GM03348 (cell line): ENCODE measurements around the gene LRRIQ4.
A peak's percentile ranks its signal among the peaks of the same experiment; 100 is the strongest.

Source experiments
- DNase-seq: peaks from one replicate; pipeline ENCODE4 v3.0.0; 2012; ENCODE audit warnings: low spot score

LRRIQ4 gene

DNA sequence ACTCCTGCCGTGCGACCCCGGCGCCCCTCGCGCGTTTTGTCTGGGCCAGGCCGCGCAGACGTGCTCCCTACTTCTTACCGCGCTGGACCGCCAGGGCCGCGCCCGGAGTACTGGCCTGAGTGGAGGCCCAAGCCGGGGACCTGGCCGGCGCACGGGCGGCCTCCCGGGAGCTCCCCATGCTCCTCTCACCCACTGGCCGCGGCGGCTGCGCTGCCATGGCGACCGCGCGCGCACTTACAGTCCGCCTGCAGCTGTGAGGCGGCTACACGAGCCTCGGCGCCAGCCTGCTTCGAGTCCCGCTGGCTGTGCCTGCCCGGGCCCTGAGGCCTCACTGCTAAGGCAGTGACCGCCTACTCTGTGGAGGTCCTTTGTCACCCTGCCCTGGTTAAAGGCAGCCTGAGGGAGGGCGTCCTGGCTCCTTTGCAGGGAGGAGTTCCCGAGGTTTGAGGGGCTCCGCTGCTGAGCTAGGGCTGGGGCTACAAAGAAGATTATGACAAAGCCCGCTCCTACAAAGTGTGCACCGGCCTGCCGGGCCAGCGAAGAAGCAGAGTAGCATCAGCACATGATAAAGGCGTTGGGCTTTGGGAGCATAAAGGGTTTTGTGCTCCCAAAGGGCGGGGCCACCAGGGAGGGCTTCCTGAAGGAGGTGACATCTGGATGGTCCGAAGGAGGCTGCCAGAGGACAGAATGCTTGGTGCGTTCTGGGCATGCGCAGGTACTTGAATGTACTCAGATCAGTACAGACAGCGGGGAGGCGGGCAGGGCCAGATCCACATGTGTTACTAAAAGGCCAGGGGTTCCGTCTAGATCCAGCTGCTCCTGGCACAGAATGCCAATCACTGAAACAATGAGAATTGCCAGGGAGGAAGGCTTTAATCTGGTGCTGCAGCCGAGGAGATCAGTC lies at the start of gene LRRIQ4, which contains the start of gene LRRC34:
Gene LRRIQ4, plus strand, starts transcription at position 539 of the 904 bp plus-strand sequence. CDS start 9,052 bp downstream, outside the sequence.
Gene LRRC34, minus strand, starts transcription at position 573 of the 904 bp plus-strand sequence. Its CDS starts 356 bp downstream, at position 217.
- DNase-seq: peak; percentile 87

DNA sequence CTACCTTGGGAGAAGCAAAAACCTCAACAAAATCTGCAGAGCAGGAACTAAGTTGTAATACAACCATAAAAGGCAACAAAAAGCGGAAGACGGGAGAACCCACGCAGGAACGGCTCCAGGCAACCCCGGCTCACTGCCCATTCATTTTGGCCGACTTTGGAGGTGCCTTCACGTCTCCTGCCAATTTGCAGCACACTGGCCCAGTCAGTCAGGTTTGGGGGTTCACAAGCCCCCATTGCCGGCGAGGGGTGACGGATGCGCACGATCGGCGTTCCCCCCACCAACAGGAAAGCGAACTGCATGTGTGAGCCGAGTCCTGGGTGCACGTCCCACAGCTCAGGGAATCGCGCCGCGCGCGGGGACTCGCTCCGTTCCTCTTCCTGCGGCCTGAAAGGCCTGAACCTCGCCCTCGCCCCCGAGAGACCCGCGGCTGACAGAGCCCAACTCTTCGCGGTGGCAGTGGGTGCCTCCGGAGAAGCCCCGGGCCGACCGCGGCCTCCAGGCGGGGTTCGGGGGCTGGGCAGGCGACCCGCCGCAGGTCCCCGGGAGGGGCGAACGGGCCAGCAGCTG lies 48.3 kb upstream of the LRRIQ4 start:
- peak; percentile 35 for DNase-seq

DNA sequence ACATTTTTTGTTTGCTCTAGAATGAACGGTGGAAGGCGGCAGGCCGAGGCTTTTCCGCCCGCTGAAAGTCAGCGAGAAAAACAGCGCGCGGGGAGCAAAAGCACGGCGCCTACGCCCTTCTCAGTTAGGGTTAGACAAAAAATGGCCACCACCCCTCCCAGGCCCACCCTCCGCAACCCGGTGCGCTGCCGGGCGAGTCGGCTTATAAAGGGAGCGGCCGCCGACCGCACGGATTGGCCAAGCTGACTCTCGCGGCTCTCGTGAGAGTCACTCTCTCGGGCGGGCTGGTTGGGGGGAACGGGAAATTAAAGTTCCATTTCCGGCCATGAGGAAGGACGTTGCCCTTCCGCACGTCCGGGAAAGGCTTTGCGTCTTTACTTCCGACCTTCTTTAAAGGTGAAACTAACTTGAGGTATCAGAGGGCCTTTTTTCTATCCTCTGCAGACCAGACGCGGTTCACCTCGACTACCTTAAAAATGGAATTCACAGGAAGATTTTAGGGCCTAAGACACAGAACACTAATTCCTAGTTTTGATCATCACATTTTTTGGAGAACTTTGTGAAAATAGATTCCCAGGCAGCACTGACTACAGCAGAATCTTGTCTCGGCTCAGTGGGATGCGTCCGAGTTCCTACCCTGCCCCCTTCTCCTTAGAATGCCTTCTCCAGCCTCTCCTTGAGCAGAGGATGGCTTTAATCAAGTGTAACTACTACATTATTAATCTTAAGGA lies 47.6 kb upstream of the LRRIQ4 start, which contains the start of gene TERC:
Gene TERC, minus strand, starts transcription at position 179 of the 731 bp plus-strand sequence.
- peak; percentile 93 for DNase-seq

DNA sequence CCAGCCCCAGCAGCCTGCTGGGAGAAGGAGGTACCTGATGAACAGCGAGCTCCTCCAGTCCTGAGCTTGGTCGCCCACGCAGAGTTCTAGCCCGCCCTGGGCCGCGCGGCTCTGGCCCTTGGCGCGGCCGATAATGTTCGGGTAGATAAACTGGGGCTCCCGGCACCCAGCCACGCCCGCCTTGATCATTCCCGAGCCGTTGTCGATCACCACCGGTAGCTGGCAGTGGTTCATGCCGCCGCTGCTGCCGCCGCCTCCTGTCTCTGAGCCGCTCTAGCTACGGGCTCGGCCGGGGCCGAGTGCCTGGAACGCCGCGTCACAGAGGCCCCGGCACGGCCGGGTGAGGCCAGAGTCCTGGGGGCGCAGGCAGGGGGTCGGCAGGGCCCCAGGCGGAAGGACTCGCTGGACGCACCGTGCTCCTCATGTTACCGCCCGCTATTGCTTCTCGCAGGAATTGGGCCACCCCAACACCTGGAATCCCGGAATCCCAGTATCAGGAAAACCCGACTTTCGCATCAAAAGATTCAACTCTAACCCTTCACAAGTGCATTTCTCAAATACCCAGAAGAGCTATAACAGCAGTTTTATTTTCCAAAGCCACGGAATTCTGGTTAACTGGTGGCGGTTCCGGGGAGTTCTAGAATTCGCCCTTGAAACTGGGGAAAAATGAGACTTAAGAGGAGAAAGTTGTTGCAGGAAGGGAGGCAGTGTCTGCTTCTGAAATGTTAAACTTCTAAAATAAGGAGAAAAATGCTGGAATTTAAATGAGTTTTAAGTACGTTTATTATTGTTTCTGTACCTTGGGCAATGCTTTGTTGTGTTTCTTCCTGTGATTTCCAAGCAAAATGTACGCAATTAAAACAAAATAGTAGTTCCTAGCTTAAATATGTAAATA lies 43.1 kb upstream of the LRRIQ4 start, which contains the start of gene ACTRT3:
Gene ACTRT3, minus strand, starts transcription at position 275 of the 895 bp plus-strand sequence. Its CDS starts 41 bp downstream, at position 234.
- DNase-seq: peak; percentile 61

DNA sequence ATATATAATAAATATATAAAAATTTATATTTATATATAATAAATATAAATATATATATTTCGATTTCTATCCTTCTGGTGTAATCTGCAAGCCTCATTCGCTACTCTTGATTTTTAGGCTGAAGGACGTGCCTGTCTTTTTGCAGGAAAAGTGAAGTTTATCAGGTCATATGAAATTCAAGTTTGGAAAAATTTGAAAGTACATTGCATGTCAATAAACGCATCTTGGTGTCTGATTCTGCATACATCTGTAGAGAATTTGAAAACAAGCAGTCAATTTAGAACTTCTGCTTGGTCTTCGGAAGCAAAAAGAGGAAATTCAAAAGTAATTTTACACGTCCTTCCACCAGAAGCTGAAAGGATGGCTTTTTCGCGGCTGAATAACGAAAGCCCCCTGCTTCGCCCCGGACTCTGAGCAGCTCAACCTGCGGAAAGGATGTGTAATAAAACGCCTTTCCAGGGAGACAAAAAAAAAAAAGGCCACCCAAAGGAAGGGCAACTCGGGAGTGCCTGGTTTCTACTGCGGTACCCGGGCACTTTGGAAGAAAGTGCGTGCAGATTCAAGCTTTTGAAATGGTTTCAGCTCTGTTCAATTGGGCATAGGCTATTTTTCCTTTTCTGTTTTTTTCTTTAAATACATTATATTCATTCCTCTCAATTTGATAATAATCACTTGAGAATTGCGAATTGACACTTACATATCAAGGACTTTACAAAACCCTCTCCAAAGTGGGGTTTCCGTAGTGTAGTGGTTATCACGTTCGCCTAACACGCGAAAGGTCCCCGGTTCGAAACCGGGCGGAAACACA lies 41.0 kb upstream of the LRRIQ4 start:
- peak; percentile 13 for DNase-seq

DNA sequence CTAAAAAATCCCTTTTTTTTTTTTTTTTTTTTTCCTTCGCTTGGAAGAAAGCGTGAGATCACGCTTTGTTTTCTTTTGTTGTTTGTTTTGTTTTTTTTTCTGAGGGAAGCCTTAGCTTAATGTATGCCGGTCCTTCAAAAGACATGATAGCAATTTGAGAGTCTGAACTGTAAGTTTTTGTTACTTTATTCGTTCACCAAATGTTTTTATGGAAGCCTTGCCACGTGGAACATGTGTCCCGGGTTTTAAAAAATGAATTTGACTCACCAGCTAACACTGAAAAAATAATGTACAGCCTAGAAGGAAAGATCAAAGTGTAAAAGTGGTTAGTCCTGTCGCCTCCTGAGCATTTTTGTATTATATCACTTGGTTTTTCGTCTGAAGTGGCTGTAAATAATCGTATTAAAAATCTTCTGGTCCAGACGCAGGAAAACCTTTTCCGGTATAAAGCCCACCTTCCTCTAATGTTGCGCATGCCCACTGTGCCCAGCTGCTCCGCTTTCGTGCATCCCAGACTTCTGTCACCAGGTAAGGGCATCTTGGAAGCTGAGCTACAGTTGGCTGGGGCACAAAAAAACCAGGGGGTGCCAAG lies 40.3 kb upstream of the LRRIQ4 start:
- DNase-seq: peak; percentile 71

DNA sequence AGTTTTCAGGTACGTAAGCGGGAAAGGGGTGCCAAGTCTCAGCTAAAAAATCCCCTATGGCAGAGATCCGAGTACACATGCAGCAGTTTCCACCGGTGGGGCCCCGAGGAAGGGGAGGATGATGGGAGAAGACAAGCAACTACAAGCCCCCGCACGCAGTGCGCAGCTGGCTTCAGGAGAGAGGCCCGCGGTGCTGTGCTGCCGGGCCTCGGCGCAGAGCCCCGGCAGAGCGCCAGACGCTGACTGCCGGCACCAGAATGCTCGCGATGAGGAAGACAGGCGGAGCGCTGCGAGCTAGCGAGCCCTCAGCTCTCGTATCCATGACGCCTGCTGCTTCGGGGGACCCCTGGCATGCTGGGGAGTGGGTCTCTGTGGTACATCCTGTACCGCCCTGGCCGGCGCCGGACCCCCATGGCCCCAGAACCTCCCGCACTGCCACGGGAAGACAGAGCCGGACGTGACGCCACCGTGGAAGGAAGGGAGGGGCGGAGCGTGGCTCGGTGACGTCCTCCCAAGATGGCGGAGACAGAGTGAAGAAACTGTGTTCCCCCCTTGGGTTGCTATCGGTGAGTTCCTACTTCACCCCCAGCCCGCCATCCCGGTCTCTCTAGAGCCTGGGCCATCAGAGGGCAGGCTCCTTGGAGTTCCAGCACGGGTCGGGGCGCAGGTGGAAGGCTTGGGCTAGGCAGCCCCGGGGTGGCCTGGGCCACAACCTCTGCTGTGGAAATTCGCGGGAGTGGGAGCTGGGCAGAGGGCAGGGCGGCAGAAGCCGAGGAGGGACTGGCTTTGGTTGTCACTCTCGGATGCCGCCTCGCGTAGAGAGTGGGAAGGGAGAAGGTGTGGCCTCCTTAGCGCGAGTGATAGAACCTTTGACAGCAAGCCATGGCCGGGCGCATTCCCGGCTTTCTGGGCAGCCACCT lies 39.5 kb upstream of the LRRIQ4 start, which contains the start of gene MYNN:
Gene MYNN, plus strand, starts transcription at position 500 of the 920 bp plus-strand sequence. CDS start 900 bp downstream, outside the sequence.
- peak; percentile 87 for DNase-seq

DNA sequence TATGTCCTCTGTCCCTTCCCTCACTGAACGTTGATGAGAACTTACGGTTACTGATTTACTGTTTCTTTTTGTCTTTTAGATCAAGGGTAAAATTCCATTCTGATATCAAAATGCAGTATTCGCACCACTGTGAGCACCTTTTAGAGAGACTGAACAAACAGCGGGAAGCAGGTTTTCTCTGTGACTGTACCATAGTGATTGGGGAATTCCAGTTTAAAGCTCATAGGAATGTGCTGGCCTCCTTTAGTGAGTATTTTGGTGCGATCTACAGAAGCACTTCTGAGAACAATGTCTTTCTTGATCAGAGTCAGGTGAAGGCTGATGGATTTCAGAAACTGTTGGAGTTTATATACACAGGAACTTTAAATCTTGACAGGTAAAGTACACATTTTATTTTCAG lies 38.5 kb upstream of the LRRIQ4 start:
- no peak for DNase-seq

DNA sequence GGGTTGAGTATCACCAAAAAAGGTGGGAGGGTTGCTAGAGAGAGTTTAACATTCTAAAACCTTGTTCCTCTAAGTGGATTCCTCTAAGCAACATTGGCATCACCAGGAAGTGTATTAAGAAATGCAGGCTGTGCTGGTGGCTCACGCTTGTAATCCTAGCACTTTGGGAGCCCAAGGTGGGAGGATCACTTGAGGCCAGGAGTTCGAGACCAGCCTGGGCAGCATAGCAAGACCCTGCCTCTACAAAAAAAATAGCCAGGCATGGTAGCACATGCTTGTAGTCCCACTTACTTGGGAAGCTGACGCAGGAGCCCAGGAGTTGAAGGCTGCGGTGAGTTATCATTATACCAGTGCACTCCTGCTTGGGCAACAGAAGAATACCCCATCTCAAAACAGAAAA lies 34.8 kb upstream of the LRRIQ4 start:
- no peak for DNase-seq

DNA sequence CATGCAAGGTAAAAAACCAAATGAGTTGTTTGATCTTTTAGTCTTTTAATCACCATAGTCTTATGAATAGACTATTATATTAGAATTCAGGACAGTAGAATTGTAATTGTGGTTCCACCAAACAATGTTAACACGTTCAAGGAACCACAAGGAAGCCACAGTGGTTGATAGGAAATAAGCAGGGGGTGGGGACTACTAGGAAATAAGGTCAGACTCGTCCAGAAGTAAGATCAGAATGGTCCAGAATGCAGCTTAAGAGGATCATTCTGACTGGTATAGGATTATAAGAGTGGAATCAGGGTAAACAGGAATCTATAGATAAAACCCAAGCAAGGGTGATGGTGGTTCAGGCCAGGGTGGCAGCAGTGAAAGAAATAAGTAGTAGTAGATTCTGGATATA lies 31.9 kb upstream of the LRRIQ4 start:
- DNase-seq: no peak

DNA sequence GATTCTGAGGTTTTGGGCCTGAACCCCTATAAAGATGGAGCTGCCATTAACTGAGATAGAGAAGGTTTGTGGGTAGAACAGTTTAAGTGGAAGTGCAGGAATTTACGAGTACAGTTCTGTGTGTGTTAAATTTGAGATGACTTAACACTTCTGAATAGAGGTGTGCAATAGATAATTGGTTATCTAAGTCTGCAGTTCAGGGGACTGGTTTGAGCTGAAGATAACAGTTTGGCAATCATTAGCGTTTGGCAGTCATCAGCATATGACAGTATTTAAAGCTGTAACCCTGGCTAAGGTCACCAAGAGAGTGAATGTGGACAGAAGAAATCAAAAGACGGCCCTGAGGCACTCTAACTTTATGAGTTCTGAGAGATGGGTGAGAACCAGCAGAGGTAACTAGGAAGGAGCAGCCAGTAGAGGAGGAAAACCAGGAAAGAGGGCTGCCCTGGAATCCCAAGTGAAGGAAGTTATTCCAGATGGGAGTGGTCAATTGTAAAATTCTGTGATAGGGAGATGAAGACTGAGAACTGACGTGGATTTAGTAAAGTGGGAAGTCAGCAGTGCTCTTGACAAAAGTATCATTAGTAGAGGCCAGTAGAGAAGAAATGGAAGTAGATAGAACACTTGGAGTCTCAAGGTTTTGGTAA lies 31.3 kb upstream of the LRRIQ4 start:
- DNase-seq: no peak

DNA sequence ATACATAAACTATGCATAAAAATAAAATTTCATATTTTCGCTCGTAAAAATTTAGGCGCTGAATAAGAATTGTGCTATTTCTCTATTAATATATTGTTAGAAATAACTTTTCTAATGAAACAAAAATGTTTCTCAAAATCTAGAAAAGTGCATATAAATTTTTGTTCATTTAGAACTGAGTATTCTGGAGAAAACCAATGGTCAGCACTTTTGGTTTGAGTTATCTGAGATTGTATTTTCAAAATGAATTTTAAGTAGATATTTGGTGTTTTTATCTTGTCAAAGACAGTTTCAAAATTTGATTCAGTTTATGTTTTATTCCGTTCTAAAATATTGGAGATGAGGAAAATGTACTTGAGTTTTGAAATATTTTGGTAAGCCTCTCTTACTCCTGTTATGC lies 25.6 kb upstream of the LRRIQ4 start:
- no peak for DNase-seq

DNA sequence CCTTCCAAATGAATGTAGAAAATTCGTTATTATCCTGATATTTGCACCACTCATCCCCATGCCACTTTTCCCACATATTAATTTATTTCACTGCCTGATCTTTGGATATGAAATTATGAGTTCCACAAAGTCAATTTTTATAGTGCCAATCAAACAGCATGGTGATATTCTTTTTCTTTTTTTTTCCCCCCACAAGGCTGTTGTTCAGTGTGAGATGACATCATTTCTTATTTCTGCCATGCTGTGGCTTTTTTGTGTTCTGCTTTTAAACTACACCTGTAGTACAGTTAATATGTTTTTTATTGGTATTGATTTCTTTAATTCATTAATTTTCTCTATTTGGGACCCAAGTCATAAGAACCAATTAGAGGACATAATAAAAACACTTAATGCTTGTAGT lies 24.9 kb upstream of the LRRIQ4 start:
- DNase-seq: no peak

DNA sequence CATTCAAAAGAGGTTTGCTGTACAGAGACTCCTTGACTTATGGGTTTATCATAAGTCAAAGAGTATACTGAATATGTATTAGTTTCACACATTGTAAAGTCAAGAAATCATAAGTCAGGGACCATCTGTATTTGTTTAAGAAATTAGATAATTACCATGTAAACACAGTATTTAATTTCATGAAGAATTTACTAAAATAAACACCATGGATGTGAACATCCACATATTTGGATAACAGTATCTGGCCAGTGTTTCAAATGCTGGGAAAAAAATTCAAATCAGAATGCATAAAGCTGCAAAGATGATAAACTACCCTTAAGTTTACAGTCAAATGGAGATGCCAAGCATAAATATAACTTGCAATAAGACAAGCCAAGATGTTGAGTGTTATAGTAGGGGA lies 22.5 kb upstream of the LRRIQ4 start:
- no peak for DNase-seq

DNA sequence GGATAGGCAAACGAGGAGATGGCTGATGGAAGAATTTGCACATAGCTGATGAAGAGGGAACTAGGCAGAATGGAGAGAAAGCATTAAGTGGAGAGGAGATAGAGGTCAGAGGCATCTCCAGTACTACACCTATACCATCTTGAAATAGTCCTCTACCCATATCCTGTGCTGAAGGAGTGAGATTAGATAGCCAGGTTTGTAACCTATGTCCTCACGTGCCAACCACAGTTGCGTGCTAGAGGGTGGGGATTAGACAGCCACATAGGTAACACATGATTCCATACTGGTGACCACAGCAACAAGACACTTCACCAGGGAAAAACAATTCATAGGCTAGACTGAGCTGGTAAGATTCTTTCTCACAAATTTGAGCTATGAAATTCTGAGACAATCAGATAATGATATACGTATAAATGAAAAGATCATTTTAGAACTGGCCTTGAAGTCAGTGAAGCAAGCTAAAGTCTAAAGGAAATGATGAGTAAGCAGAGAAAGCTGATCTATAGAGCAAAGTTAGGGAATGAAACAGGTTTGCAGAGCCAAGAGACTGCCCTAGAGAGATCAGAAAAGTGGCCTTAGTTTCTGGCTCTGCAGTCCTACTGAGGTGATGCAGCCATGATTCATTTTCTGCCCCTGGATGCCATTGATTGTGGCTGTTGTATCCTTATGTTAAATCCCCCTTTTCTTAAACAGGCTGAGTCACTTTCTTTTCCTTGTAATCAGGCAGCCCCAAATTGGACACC lies 21.8 kb upstream of the LRRIQ4 start:
- DNase-seq: no peak

DNA sequence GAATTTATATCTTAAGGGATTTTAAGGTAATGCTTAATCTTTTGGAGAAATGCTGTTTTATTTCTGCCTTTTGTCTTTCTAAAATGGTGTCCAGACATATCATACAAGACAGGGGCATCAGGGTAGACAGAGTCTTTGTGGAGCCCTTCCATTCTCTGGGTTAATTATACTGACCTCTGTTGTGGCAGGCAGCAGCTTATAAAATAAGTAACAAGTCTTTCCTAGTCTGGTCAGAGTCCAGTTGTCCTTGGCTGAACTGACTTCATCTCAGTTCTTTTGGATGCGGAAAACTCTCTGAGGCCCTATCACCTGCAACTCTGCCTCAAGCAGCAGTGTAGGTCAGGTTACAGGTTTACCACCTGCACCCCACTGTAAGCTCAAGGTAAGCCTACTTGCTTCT lies 20.3 kb upstream of the LRRIQ4 start:
- DNase-seq: no peak

DNA sequence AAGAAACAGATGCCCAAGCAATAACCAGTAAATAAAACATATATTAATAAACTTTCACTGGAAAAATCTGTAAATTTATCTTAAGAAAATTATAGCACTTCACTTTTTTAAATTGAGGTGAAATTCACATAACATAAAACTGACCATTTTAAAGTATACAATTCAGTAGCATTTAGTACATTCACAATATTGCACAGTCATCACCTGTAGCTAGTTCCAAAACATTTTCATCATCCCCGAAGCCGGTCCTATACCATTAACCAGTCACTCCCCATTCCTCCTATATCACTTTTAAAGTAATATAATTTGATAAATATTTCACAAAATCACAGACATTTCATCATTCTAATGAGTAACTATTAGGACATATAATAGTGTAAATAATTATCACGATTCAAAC lies 8.0 kb upstream of the LRRIQ4 start:
- DNase-seq: no peak
